Measurements from ENCODE around the gene SMAD1.
"Not testable (repeated sequence)": the region's sequence is repeated elsewhere in the genome, so short reads cannot be mapped to it uniquely, and the experiment has no call there.

The SMAD1 gene

GRCh38 chr4:145530662-145531061 is 49.0 kb downstream of the SMAD1 start:
- no peak for DNase-seq

- DNase-seq: no peak
Measured at GRCh38 chr4:145531223-145531622, 49.6 kb downstream of the SMAD1 start.

- DNase-seq: no peak
Measured at GRCh38 chr4:145531859-145532258, 50.2 kb downstream of the SMAD1 start.

GRCh38 chr4:145533001-145533400 is 51.3 kb downstream of the SMAD1 start:
- DNase-seq: no peak

GRCh38 chr4:145533415-145533814 is 51.8 kb downstream of the SMAD1 start:
- DNase-seq: not testable (repeated sequence)

GRCh38 chr4:145533961-145534360 is 52.3 kb downstream of the SMAD1 start:
- DNase-seq: no peak

GRCh38 chr4:145535202-145535601 is 53.5 kb downstream of the SMAD1 start:
- no peak for DNase-seq

GRCh38 chr4:145536044-145536443 is 54.4 kb downstream of the SMAD1 start:
- DNase-seq: no peak

- no peak for DNase-seq
Measured at GRCh38 chr4:145538596-145538995, 56.9 kb downstream of the SMAD1 start.

- DNase-seq: no peak
Measured at GRCh38 chr4:145539671-145540070, 58.0 kb downstream of the SMAD1 start.

- no peak for DNase-seq
Measured at GRCh38 chr4:145540235-145540634, 58.6 kb downstream of the SMAD1 start.

GRCh38 chr4:145541346-145541745 is 59.7 kb downstream of the SMAD1 start:
- DNase-seq: no peak

GRCh38 chr4:145545031-145545430 is 63.4 kb downstream of the SMAD1 start:
- DNase-seq: no peak

GRCh38 chr4:145545538-145546174 is 64.0 kb downstream of the SMAD1 start:
- no peak for DNase-seq

GRCh38 chr4:145546175-145546915 is 64.7 kb downstream of the SMAD1 start:
- DNase-seq: no peak

- no peak for DNase-seq
Measured at GRCh38 chr4:145551660-145552059, 70.0 kb downstream of the SMAD1 start.

GRCh38 chr4:145552181-145552822 is 70.6 kb downstream of the SMAD1 start:
- no peak for DNase-seq

GRCh38 chr4:145553375-145553774 is 71.7 kb downstream of the SMAD1 start:
- DNase-seq: no peak

- no peak for DNase-seq
Measured at GRCh38 chr4:145554691-145555090, 73.0 kb downstream of the SMAD1 start.

GRCh38 chr4:145557720-145558119 is 76.1 kb downstream of the SMAD1 start:
- DNase-seq: peak; percentile 82

GRCh38 chr4:145563293-145563985 is 81.8 kb downstream of the SMAD1 start:
- no peak for DNase-seq

GRCh38 chr4:145564540-145564939 is 82.9 kb downstream of the SMAD1 start:
- DNase-seq: no peak

GRCh38 chr4:145565328-145565727 is 83.7 kb downstream of the SMAD1 start:
- DNase-seq: no peak
